ENCODE data around the gene MAD1L1. TPM values are rescaled to one million over a fixed set of nuclear protein-coding genes. Genes with fewer than 3 reads are reported as not detected.
A peak's percentile ranks its signal among the peaks of the same experiment; 100 is the strongest.

MAD1L1 gene
- total RNA-seq, 1 donor from 2014 or later: 48.4 TPM

DNA sequence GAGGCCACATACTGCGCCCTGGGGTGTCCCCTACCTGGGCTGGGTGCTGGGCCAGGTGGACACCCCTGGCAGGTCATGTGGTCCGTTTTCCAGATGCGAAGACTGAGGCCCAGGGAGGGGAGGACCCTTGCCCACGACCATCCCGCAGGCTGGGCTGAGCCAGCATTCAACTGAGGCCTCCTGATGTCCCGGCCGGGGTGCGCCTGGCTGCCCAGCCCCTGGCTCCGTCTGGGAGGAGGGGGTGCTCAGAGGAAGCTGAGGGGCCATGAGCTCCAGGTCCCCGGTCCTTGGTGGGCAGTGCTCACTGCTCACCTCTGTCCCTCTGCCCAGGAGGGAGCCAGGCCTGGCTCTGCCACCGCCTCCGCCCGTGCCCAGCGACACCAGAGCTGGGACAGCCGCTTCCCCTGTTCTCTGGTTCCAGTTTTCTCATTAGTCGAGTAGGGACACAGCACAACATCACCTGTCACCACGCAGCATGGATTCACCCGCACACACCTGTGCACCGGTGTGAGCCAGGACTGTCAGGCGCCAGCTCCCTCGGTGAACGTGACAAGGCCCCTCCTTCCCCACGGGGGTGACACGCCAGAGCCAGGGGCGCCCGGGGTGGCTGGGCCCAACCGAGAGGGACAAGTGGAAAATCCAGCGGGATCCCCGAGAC lies 423.0 kb downstream of the MAD1L1 start:
- intact Hi-C loops (cut with DNase I): no loop called here
- ATAC-seq: no peak
- no peaks in the 10 kb centered on the region for H3K27me3 ChIP-seq
- no peaks in the 10 kb centered on the region for H3K4me1 ChIP-seq
- TF ChIP-seq, protein P1, sequence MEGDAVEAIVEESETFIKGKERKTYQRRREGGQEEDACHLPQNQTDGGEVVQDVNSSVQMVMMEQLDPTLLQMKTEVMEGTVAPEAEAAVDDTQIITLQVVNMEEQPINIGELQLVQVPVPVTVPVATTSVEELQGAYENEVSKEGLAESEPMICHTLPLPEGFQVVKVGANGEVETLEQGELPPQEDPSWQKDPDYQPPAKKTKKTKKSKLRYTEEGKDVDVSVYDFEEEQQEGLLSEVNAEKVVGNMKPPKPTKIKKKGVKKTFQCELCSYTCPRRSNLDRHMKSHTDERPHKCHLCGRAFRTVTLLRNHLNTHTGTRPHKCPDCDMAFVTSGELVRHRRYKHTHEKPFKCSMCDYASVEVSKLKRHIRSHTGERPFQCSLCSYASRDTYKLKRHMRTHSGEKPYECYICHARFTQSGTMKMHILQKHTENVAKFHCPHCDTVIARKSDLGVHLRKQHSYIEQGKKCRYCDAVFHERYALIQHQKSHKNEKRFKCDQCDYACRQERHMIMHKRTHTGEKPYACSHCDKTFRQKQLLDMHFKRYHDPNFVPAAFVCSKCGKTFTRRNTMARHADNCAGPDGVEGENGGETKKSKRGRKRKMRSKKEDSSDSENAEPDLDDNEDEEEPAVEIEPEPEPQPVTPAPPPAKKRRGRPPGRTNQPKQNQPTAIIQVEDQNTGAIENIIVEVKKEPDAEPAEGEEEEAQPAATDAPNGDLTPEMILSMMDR (IDR thresholded peaks at IDR 0.05): no peak
- DNase-seq: peak; percentile 55
- no peaks in the 10 kb centered on the region for H3K9me3 ChIP-seq
- no peaks in the 10 kb centered on the region for H3K36me3 ChIP-seq
- H3K4me3 ChIP-seq: no peak overlapping the region
- no peak overlapping the region for H3K27ac ChIP-seq

DNA sequence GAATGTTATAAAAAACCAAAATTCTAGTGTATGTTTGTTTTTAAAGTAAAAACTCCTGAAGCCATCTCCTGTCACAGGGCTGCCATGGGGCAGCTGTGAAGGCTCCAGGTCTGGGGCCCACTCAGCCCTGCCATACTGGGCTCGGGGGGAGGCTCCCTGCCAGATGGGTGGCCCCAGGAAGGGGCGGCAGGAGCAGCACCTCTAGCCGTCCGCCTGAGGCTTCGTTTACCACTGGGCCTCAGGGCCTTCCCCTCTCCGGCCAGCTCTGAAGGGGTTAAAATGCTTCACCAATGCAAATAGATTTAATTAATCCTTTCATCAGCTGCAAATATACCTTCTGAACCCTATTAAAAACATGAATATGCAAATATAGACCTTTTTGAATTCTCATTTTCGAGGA lies 423.7 kb downstream of the MAD1L1 start:
- DNase-seq (peak; percentile 28), ATAC-seq (no peak)
- no peaks in the 10 kb centered on the region for H3K4me1 ChIP-seq
- H3K27ac ChIP-seq: no peak overlapping the region
- no peaks in the 10 kb centered on the region for H3K27me3 ChIP-seq
- H3K9me3 ChIP-seq: no peaks in the 10 kb centered on the region
- no peak overlapping the region for H3K4me3 ChIP-seq
- TF ChIP-seq, protein P1 (IDR thresholded peaks at IDR 0.05): no peak
- H3K36me3 ChIP-seq: no peaks in the 10 kb centered on the region
- intact Hi-C loops (cut with DNase I): no loop called here

DNA sequence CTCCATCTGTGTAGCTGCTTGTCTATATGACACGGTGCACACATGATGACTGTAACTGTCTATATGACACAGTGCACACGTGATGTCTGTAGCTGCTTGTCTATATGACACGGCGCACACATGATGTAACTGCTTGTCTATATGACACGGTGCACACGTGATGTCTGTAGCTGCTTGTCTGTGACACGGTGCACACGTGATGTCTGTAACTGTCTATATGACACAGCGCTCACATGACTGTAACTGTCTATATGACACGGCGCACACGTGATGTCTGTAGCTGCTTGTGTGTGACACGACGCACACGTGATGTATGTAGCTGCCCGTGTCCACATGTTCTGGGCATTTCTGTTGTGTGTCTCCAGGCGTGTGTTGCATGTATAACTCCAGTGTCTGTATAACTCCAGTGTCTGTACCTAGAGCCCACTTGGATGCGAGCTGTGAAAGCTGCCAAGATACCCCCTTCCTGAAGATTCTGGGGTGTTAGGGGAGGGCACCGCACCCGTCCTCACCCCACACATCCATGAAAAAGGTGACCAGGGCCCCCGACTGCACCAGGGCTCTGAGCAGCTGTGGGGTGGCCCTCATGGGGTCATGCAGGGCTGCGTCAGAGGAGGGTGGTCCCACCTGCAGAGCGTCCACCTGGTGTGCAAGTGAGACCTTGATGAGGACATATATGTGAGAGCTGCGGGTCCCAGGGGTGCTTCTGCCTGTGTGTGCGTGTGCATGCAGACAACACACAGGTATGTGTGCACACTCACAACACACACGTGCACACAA lies 424.7 kb downstream of the MAD1L1 start:
- Histone ChIP-seq H3K27me3 (no peaks in the 10 kb centered on the region), H3K4me3 (no peak overlapping the region), H3K4me1 (no peaks in the 10 kb centered on the region), H3K27ac (no peak overlapping the region), H3K36me3 (no peaks in the 10 kb centered on the region), H3K9me3 (no peaks in the 10 kb centered on the region)
- TF ChIP-seq, protein P1 (IDR thresholded peaks at IDR 0.05): no peak
- intact Hi-C loops (cut with DNase I): no loop called here
- DNase-seq (peak; percentile 33), ATAC-seq (no peak)

DNA sequence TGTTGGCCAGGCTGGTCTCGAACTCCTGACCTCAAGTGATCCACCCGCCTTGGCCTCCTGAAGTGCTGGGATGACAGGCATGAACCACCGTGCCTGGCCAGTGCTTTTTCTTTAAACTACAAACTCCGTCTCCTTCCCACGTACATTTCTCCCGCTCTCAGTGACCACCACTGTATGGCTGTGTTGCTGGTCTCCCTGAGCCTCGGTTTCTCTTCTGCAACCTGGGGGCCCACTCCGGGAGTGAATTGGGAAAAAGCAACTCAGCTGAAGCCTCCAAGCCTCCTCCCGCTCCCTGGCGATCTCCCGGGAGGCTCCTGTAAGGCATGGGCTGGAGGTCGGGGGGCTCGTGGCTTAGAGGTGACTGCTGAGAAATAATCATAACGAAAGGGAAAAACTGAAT lies 426.4 kb downstream of the MAD1L1 start:
- intact Hi-C loops (cut with DNase I): no loop called here
- Histone ChIP-seq H3K36me3 (no peaks in the 10 kb centered on the region), H3K27ac (no peak overlapping the region), H3K4me1 (no peaks in the 10 kb centered on the region), H3K9me3 (no peaks in the 10 kb centered on the region), H3K4me3 (no peak overlapping the region), H3K27me3 (no peaks in the 10 kb centered on the region)
- TF ChIP-seq, protein P1 (IDR thresholded peaks at IDR 0.05): no peak
- peak; percentile 43 for DNase-seq
- ATAC-seq: no peak

DNA sequence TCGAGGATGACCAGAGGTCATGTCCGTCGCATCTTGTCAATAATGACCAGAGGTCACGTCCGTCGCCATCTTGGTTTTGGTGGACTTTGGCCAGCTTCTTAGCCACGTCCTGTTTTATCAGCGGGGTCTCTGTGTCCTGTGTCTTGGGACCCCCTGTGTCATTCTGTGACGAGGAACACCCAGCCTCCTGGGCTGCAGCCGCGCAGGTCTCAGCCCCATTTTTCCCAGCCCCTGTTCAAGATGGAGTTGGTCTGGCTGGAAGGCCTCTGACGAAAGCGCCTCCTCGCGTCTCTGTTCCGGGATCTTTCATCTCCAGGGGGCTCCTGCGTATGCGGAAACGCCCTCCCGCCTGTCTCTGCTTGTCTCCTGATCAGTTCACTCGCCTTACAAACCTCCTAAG lies 428.4 kb downstream of the MAD1L1 start:
- Histone ChIP-seq H3K9me3 (no peaks in the 10 kb centered on the region), H3K4me1 (no peaks in the 10 kb centered on the region), H3K36me3 (no peaks in the 10 kb centered on the region), H3K27ac (no peak overlapping the region), H3K27me3 (no peaks in the 10 kb centered on the region), H3K4me3 (no peak overlapping the region)
- TF ChIP-seq, protein P1 (IDR thresholded peaks at IDR 0.05): no peak
- no peak for ATAC-seq
- peak; percentile 19 for DNase-seq
- intact Hi-C loops (cut with DNase I): no loop called here

Data from upper lobe of right lung (tissue), 1 donor.